HG02884 (cell line): ENCODE data around the gene L3MBTL1.
"Not testable (repeated sequence)": the region's sequence is repeated elsewhere in the genome, so short reads cannot be mapped to it uniquely, and the experiment has no call there.

ENCODE experiments used
- ATAC-seq: cut with Tn5 transposase; IDR thresholded peaks from one replicate; pipeline ENCODE4 v1.9.1; 2021; ENCODE audit warnings: mild to moderate bottlenecking, moderate library complexity; ENCODE audit not compliant: unreplicated experiment

L3MBTL1 gene

GRCh38 chr20:43502021-43502420, 5.5 kb upstream of the L3MBTL1 start:
- ATAC-seq, result not testable (repeated sequence)

GRCh38 chr20:43506238-43506637, 1.3 kb upstream of the L3MBTL1 start:
- ATAC-seq, result no peak

- no peak for ATAC-seq
These were observed 609 bp downstream of the L3MBTL1 start for GRCh38 chr20:43508106-43508505.

- ATAC-seq, result no peak
These were observed 1.1 kb downstream of the L3MBTL1 start for GRCh38 chr20:43508604-43509040.

GRCh38 chr20:43511879-43512278, 4.4 kb downstream of the L3MBTL1 start:
- ATAC-seq, result no peak

GRCh38 chr20:43513372-43513930, 6.0 kb downstream of the L3MBTL1 start:
- peak; percentile 1 for ATAC-seq

- ATAC-seq, result peak; percentile 86
These were observed 6.6 kb downstream of the L3MBTL1 start for GRCh38 chr20:43513931-43514647.

- peak; percentile 2 for ATAC-seq
These were observed 7.1 kb downstream of the L3MBTL1 start for GRCh38 chr20:43514648-43514999.

GRCh38 chr20:43515628-43516027, 8.1 kb downstream of the L3MBTL1 start:
- no peak for ATAC-seq

- no peak for ATAC-seq
These were observed 8.8 kb downstream of the L3MBTL1 start for GRCh38 chr20:43516251-43516824.

- no peak for ATAC-seq
These were observed 12.7 kb downstream of the L3MBTL1 start for GRCh38 chr20:43520074-43520630.

- ATAC-seq, result no peak
These were observed 17.5 kb downstream of the L3MBTL1 start for GRCh38 chr20:43525021-43525420.

GRCh38 chr20:43528258-43528875, 20.9 kb downstream of the L3MBTL1 start:
- ATAC-seq, result no peak

- no peak for ATAC-seq
These were observed 21.6 kb downstream of the L3MBTL1 start for GRCh38 chr20:43529051-43529450.

GRCh38 chr20:43529457-43530153, 22.1 kb downstream of the L3MBTL1 start:
- ATAC-seq, result no peak

GRCh38 chr20:43530321-43531090, 23.0 kb downstream of the L3MBTL1 start:
- no peak for ATAC-seq

GRCh38 chr20:43531091-43531443, 23.6 kb downstream of the L3MBTL1 start:
- no peak for ATAC-seq

GRCh38 chr20:43532416-43533055, 25.0 kb downstream of the L3MBTL1 start:
- ATAC-seq, result no peak

GRCh38 chr20:43533060-43533459, 25.6 kb downstream of the L3MBTL1 start:
- no peak for ATAC-seq

- ATAC-seq, result no peak
These were observed 26.5 kb downstream of the L3MBTL1 start for GRCh38 chr20:43534016-43534415.
